Breast epithelium (tissue), 4 donors: ENCODE results near the gene PDGFA. TPM values are rescaled to one million over a fixed set of nuclear protein-coding genes. Genes with fewer than 3 reads are reported as not detected.

Source experiments
- DNase-seq, 2 donors: peaks; one replicate each; pipeline ENCODE4 v3.0.0-alpha.2; 2019; ENCODE audit warnings: low spot score in 2 of 2
- H3K27ac ChIP-seq, 2 donors: fragments of 200-600 bp; sonication (generic) in 1 of 2; one replicate each; pipeline ENCODE4 v1.5.1; 2016 to 2019; ENCODE audit warnings: mild to moderate bottlenecking in 1 of 2
- H3K27me3 ChIP-seq, 2 donors: fragments of 200-600 bp; sonication (generic) in 1 of 2; one replicate each; pipeline versions ENCODE4 v1.5.1 to v1.6.0; 2017 to 2019; ENCODE audit warnings: control low read depth in 1 of 2, mild to moderate bottlenecking in 1 of 2
- H3K36me3 ChIP-seq: fragments of 200-600 bp; one replicate; pipeline ENCODE4 v1.5.1; 2019
- H3K4me1 ChIP-seq, 2 donors: fragments of 200-600 bp; sonication (generic); one replicate each; pipeline ENCODE4 v1.5.1; 2016 to 2019; ENCODE audit warnings: control low read depth in 1 of 2
- H3K4me3 ChIP-seq, 3 donors: fragments of 200-600 bp; sonication (generic); 1 replicate in 2 of 3; 2 replicates in 1 of 3; pipeline ENCODE4 v1.5.1; 2016 to 2019; ENCODE audit warnings: mild to moderate bottlenecking in 3 of 3, moderate library complexity in 2 of 3
- H3K9me3 ChIP-seq, 2 donors: fragments of 200-600 bp; sonication (generic) in 1 of 2; one replicate each; pipeline ENCODE4 v1.5.1; 2016 to 2019; ENCODE audit warnings: control low read depth in 1 of 2
- CTCF ChIP-seq, 3 donors: fragments of 450-650 bp; IDR thresholded peaks; one replicate each; pipeline ENCODE4 v1.5.1; 2016 to 2017; ENCODE audit warnings: antibody characterized with exemption in 3 of 3, mild to moderate bottlenecking in 3 of 3, moderate library complexity in 3 of 3
- POLR2A ChIP-seq: fragments of 450-650 bp; IDR thresholded peaks from one replicate; pipeline ENCODE4 v1.6.1; 2016; ENCODE audit warnings: antibody characterized with exemption, mild to moderate bottlenecking, moderate library complexity
- POLR2AphosphoS5 ChIP-seq, 3 donors: sonication (generic); formaldehyde crosslinking; IDR thresholded peaks; one replicate each; pipeline ENCODE4 v1.6.1; 2017; ENCODE audit warnings: antibody characterized with exemption in 3 of 3
- intact Hi-C: fragments of 100-400 bp; cut with DNase I; formaldehyde crosslinking; loops from one replicate; pipeline ENCODE4 v1.15.1; 2023; ENCODE audit warnings: low total_unique reads
- total RNA-seq, 3 donors: library from RNA; depleted of rRNA; stranded (reverse); fragments of >200 nt; gene quantifications; one replicate each; pipeline ENCODE4 v1.1.0, GENCODE V29; 2016

The PDGFA gene
- total RNA-seq, 3 donors from 2014 or later: 19.8 to 33.4 (median 31.2) TPM

GRCh38 chr7:538764-539685 lies 19.4 kb upstream of the PDGFA start:
- intact Hi-C loops: no loop called here
- Histone ChIP-seq H3K4me3 (peak overlapping the region in 2 of 3 donors; percentile 7 to 43), H3K36me3 (no peaks in the 10 kb centered on the region), H3K9me3 (peaks cover 0 to 4% of the 10 kb centered on the region in 2 donors), H3K27me3 (no peaks in the 10 kb centered on the region), H3K27ac (peak overlapping the region; percentile 41 to 54), H3K4me1 (peaks cover 0 to 4% of the 10 kb centered on the region in 2 donors)
- no peak for DNase-seq
- TF ChIP-seq POLR2AphosphoS5 (IDR thresholded peaks at IDR 0.05) (no peak), POLR2A (no peak)

- Histone ChIP-seq H3K4me1 (peaks cover 0 to 4% of the 10 kb centered on the region in 2 donors), H3K9me3 (peaks cover 0 to 4% of the 10 kb centered on the region in 2 donors), H3K27me3 (no peaks in the 10 kb centered on the region), H3K27ac (peak overlapping the region; percentile 41 to 54), H3K36me3 (no peaks in the 10 kb centered on the region), H3K4me3 (no peak overlapping the region)
- DNase-seq: no peak
- TF ChIP-seq POLR2AphosphoS5 (IDR thresholded peaks at IDR 0.05) (no peak), CTCF (IDR thresholded peaks at IDR 0.05) (no peak), POLR2A (no peak)
- intact Hi-C loops: no loop called here
Measured at GRCh38 chr7:537911-538634, 18.4 kb upstream of the PDGFA start.

GRCh38 chr7:536231-536630 lies 16.6 kb upstream of the PDGFA start:
- Histone ChIP-seq H3K4me3 (no peak overlapping the region), H3K4me1 (peaks cover 0 to 4% of the 10 kb centered on the region in 2 donors), H3K27ac (no peak overlapping the region), H3K9me3 (peaks cover 0 to 4% of the 10 kb centered on the region in 2 donors), H3K36me3 (no peaks in the 10 kb centered on the region), H3K27me3 (peaks cover 0 to 3% of the 10 kb centered on the region in 2 donors)
- TF ChIP-seq CTCF (IDR thresholded peaks at IDR 0.05) (no peak), POLR2A (no peak), POLR2AphosphoS5 (IDR thresholded peaks at IDR 0.05) (no peak)
- intact Hi-C loops: no loop called here
- no peak for DNase-seq

- no peak overlapping the region for H3K4me3 ChIP-seq
- no peak for DNase-seq
- H3K27ac ChIP-seq: no peak overlapping the region
- TF ChIP-seq CTCF (IDR thresholded peaks at IDR 0.05) (no peak), POLR2AphosphoS5 (IDR thresholded peaks at IDR 0.05) (no peak), POLR2A (no peak)
- H3K36me3 ChIP-seq: no peaks in the 10 kb centered on the region
- intact Hi-C loops: loop anchor here (5.0 kb wide), 1 partner anchor 1572 kb away; no protein-coding TSS in a partner anchor
- H3K9me3 ChIP-seq: no peaks in the 10 kb centered on the region
- peaks cover 0 to 8% of the 10 kb centered on the region in 2 donors for H3K27me3 ChIP-seq
- peaks cover 0 to 4% of the 10 kb centered on the region in 2 donors for H3K4me1 ChIP-seq
Measured at GRCh38 chr7:534959-535358, 15.3 kb upstream of the PDGFA start.

GRCh38 chr7:534075-534474 lies 14.4 kb upstream of the PDGFA start:
- no peaks in the 10 kb centered on the region for H3K36me3 ChIP-seq
- peaks cover 0 to 2% of the 10 kb centered on the region in 2 donors for H3K4me1 ChIP-seq
- H3K27ac ChIP-seq: no peak overlapping the region
- no peak for TF ChIP-seq CTCF (IDR thresholded peaks at IDR 0.05)
- TF ChIP-seq POLR2AphosphoS5 (IDR thresholded peaks at IDR 0.05): no peak
- no peak for TF ChIP-seq POLR2A
- DNase-seq: no peak
- no peak overlapping the region for H3K4me3 ChIP-seq
- peaks cover 0 to 8% of the 10 kb centered on the region in 2 donors for H3K27me3 ChIP-seq
- intact Hi-C loops: loop anchor here (5.0 kb wide), 1 partner anchor 1573 kb away; no protein-coding TSS in a partner anchor
- no peaks in the 10 kb centered on the region for H3K9me3 ChIP-seq
